ENCODE measurements around the gene PPP2R5A. TPM values are rescaled to one million over a fixed set of nuclear protein-coding genes. Genes with fewer than 3 reads are reported as not detected.

Gene PPP2R5A
- total and polyA plus RNA-seq, 2 of the 8 experiments (the other 6 are each of a cell fraction or from before 2014, with no cell fraction given) = 14.6 to 36.3 TPM

DNA sequence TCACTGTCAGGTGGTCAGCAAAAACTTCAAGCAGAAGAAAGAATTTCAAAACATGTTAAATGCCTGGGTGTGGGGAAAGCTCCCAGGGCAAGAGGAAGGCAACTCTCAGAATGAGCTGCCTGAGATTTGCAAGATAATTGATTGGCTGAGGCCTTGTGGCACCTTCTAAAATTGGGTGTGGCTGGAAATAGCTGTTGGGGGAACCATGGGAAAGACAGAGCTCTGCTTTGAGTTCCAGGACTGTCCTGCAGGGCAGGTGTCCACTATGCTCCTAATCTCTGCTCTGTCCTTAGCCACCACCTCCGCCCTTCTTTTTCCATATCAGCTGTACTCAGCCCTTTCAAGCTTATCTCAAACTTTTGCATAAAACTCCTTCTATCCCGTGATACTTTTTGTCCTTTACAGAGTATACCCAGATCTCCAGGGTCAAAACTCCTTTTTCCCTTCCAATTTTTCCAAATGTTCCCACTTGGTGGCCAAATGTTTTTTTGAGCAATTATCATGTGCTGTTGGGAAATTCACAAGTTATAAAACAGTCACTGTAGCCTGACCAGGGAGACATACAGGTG is 23.8 kb upstream of the PPP2R5A start:
- WGBS, 2 experiments (ENCODE audit: extremely low coverage in 1 of 2, insufficient coverage in 1 of 2, insufficient read length in 1 of 2, insufficient replicate concordance in 2 of 2, low coverage in 1 of 2, low lambda C conversion rate in 2 of 2, missing lambda C conversion rate in 1 of 2) = 86% methylated on average over 2 of the region's 2 CpGs; no CpG with 5 or more reads in 1 of the 2 experiments
- no peak overlapping the region for H2BK5ac ChIP-seq (ENCODE audit: low read depth, low read length)
- no peaks in the 10 kb centered on the region for H3K36me3 ChIP-seq (ENCODE audit: control insufficient read depth in 2 of 4, insufficient read depth in 4 of 4, low read length in 3 of 4)
- no peaks in the 10 kb centered on the region for H3K27me3 ChIP-seq (replicated peaks in 1 of 4; ENCODE audit: control insufficient read depth in 3 of 4, extremely low read depth in 1 of 4, insufficient read depth in 3 of 4, low read length in 3 of 4)
- no peak overlapping the region for H3K4me3 ChIP-seq (ENCODE audit: extremely low read depth in 1 of 4, insufficient read depth in 2 of 4, low read depth in 3 of 4, low read length in 4 of 4)
- peak; percentile 42 for FAIRE-seq
- H3K23ac ChIP-seq (ENCODE audit: insufficient read length) = no peak overlapping the region
- no peak overlapping the region for H3K9ac ChIP-seq (replicated peaks in 1 of 4; ENCODE audit: extremely low read depth in 1 of 4, low read depth in 3 of 4, low read length in 3 of 4)
- ChIA-PET POLR2A (ENCODE audit: partially characterized antibody) (interaction anchor here (0.5 to 1.2 kb wide), 2 partner anchors 10 to 927 kb away, joined by 3 to 4 read pairs; no protein-coding TSS in a partner anchor), CTCF (ENCODE audit: partially characterized antibody) (interaction anchor here (1.0 to 5.8 kb wide), 3 partner anchors 8 to 30 kb away, joined by 3 to 22 read pairs (median 3); no protein-coding TSS in a partner anchor)
- no peaks in the 10 kb centered on the region for H4K20me1 ChIP-seq (replicated peaks in 1 of 2; ENCODE audit: control insufficient read depth in 1 of 2, insufficient read depth in 2 of 2, low read length in 2 of 2)
- H3K18ac ChIP-seq (ENCODE audit: extremely low read depth, low read length) = no peak overlapping the region
- 0 out of 2 replicates have a peak overlapping the region, but pooled peaks have one; percentile 42 for H2AFZ ChIP-seq (ENCODE audit: low read length)
- no peak overlapping the region for H3K4ac ChIP-seq (replicated peaks; ENCODE audit: insufficient read length, low read depth, low read length)
- no peak for TF ChIP-seq CBX8 (IDR thresholded peaks at IDR 0.05; ENCODE audit: borderline replicate concordance, low read depth, low read length)
- no peak for TF ChIP-seq SIN3A (conservative IDR thresholded peaks at IDR 0.05 in 1 of 2, IDR thresholded peaks at IDR 0.05 in 1 of 2; ENCODE audit: low read depth in 1 of 2, low read length in 2 of 2)
- TF ChIP-seq MAFK (IDR thresholded peaks at IDR 0.05; ENCODE audit: low read depth, low read length) = no peak
- no peak for TF ChIP-seq EP300 (IDR thresholded peaks at IDR 0.05; ENCODE audit: borderline replicate concordance in 1 of 2, low read depth in 2 of 2, low read length in 2 of 2)
- no peak for TF ChIP-seq RFX5 (IDR thresholded peaks at IDR 0.05; ENCODE audit: borderline replicate concordance, low read depth, low read length)
- no peak for TF ChIP-seq EGR1 (IDR thresholded peaks at IDR 0.05; ENCODE audit: borderline replicate concordance, low read depth, low read length)
- no peak for TF ChIP-seq CEBPB (IDR thresholded peaks at IDR 0.05; ENCODE audit: low read depth, low read length)
- no peak for TF ChIP-seq BRCA1 (IDR thresholded peaks at IDR 0.05; ENCODE audit: low read depth, low read length)
- TF ChIP-seq SRF (IDR thresholded peaks at IDR 0.05; ENCODE audit: low read depth, low read length) = no peak
- no peak for TF ChIP-seq ZNF274 (IDR thresholded peaks at IDR 0.05; ENCODE audit: borderline replicate concordance, extremely low read depth, low read length)
- no peak for TF ChIP-seq KDM1A (IDR thresholded peaks at IDR 0.05; ENCODE audit: borderline replicate concordance, low read length)
- TF ChIP-seq TEAD4 (IDR thresholded peaks at IDR 0.05; ENCODE audit: low read depth, low read length) = no peak
- no peak for TF ChIP-seq RBBP5 (IDR thresholded peaks at IDR 0.05; ENCODE audit: borderline replicate concordance, low read depth, low read length)
- no peak for TF ChIP-seq TAF1 (IDR thresholded peaks at IDR 0.05; ENCODE audit: low read depth, low read length)
- no peak overlapping the region for H2BK20ac ChIP-seq (ENCODE audit: low read length)
- no peak overlapping the region for H4K91ac ChIP-seq (replicated peaks; ENCODE audit: insufficient read length, low read length)
- H2BK12ac ChIP-seq (ENCODE audit: low read depth, low read length) = no peak overlapping the region
- no peak overlapping the region for H4K8ac ChIP-seq (ENCODE audit: extremely low read depth, insufficient read depth, low read length)
- no peak overlapping the region for H2AK5ac ChIP-seq (ENCODE audit: low read depth, low read length)
- no peak overlapping the region for H2BK15ac ChIP-seq (ENCODE audit: low read length)
- no peak overlapping the region for H3K27ac ChIP-seq (ENCODE audit: low read depth, low read length)
- no peaks in the 10 kb centered on the region for H3K9me3 ChIP-seq (ENCODE audit: insufficient read depth in 2 of 2, low read depth in 1 of 2, low read length in 1 of 2)
- H4K5ac ChIP-seq (ENCODE audit: insufficient read length, low read depth, low read length) = no peak overlapping the region
- H3K79me1 ChIP-seq (ENCODE audit: low read depth, low read length) = no peaks in the 10 kb centered on the region
- no peak overlapping the region for H2BK120ac ChIP-seq (replicated peaks; ENCODE audit: low read depth, low read length)
- no peak for DNase-seq (ENCODE audit: low read depth in 1 of 2, low spot score in 2 of 2)
- H3K23me2 ChIP-seq (ENCODE audit: low read depth, low read length) = no peaks in the 10 kb centered on the region; the same call in 1 of the 2 replicates
- H3K56ac ChIP-seq (replicated peaks; ENCODE audit: insufficient read length, low read depth, low read length) = no peak overlapping the region
- H3K79me2 ChIP-seq (ENCODE audit: control insufficient read depth in 1 of 2, insufficient read depth in 2 of 2, low read length in 2 of 2) = no peaks in the 10 kb centered on the region
- peaks cover 0 to 5% (median 2%) of the 10 kb centered on the region in 4 experiments; a peak in 3 of 7 replicates for H3K4me1 ChIP-seq (replicated peaks in 1 of 4; ENCODE audit: control insufficient read depth in 3 of 4, insufficient read depth in 4 of 4, low read length in 3 of 4)
- H3K4me2 ChIP-seq (ENCODE audit: insufficient read depth in 1 of 2, low read depth in 2 of 2, low read length in 2 of 2) = no peak overlapping the region
- no peak overlapping the region for H3K14ac ChIP-seq (ENCODE audit: insufficient read length)
